Calu3 (cell line): ENCODE data around the gene CBX7. TPM values are rescaled to one million over a fixed set of nuclear protein-coding genes. Genes with fewer than 3 reads are reported as not detected.

ENCODE experiments used
- BruUV-seq: library from RNA; stranded (reverse); fragments of 400-500 nt; replicated peaks from 2 replicates; lab custom pipeline; 2021; lab: Mats Ljungman, UMichigan
- CTCF ChIA-PET: fragments of 300-600 bp; sonication (Branson Sonifier 250); formaldehyde crosslinking; loops from one replicate; lab custom pipeline; 2022; ENCODE audit warnings: antibody characterized with exemption; lab: Charles Lee
- DNase-seq: peaks from one replicate; pipeline ENCODE4 v3.0.0; 2022
- H3K27ac Mint-ChIP-seq: one replicate; pipeline ENCODE4 v1.8.0; 2022; ENCODE audit warnings: mixed read lengths; ENCODE audit not compliant: unreplicated experiment
- H3K27me3 Mint-ChIP-seq: one replicate; pipeline ENCODE4 v1.8.0; 2022; ENCODE audit warnings: mixed read lengths; ENCODE audit not compliant: unreplicated experiment
- H3K36me3 Mint-ChIP-seq: one replicate; pipeline ENCODE4 v1.8.0; 2022; ENCODE audit warnings: mild to moderate bottlenecking, moderate library complexity, mixed read lengths; ENCODE audit not compliant: insufficient read depth, unreplicated experiment
- H3K4me1 Mint-ChIP-seq: one replicate; pipeline ENCODE4 v1.8.0; 2022; ENCODE audit warnings: mild to moderate bottlenecking, low read depth, mixed read lengths; ENCODE audit not compliant: unreplicated experiment
- H3K4me3 Mint-ChIP-seq: one replicate; pipeline ENCODE4 v1.8.0; 2022; ENCODE audit warnings: mild to moderate bottlenecking, low read depth, moderate library complexity, mixed read lengths; ENCODE audit not compliant: unreplicated experiment
- H3K9me3 Mint-ChIP-seq: one replicate; pipeline ENCODE4 v1.8.0; 2022; ENCODE audit warnings: low read depth, mixed read lengths; ENCODE audit not compliant: unreplicated experiment
- intact Hi-C: fragments of 100-400 bp; cut with micrococcal nuclease; formaldehyde crosslinking; loops from one replicate; pipeline ENCODE4 v1.10.0; 2022; ENCODE audit not compliant: unreplicated experiment
- total RNA-seq: library from RNA; stranded (reverse); gene quantifications from 2 replicates; pipeline ENCODE4 v1.2.3, GENCODE V29; 2022
- TF ChIP-seq, protein P1 (sequence below): fragments of 200-600 bp; IDR thresholded peaks from one replicate; pipeline ENCODE4 v1.8.0; 2022; ENCODE audit warnings: antibody characterized with exemption; ENCODE audit not compliant: unreplicated experiment

CBX7 gene
- total RNA-seq, 1 experiment from 2014 or later, result 10.5 TPM

GRCh38 chr22:39134366-39135091, 18.0 kb downstream of the CBX7 start:
- Mint-ChIP-seq H3K9me3 (no peaks in the 10 kb centered on the region), H3K36me3 (peaks cover 4% of the 10 kb centered on the region), H3K4me1 (no peaks in the 10 kb centered on the region), H3K4me3 (no peak overlapping the region), H3K27ac (no peak overlapping the region), H3K27me3 (no peaks in the 10 kb centered on the region)
- BruUV-seq, result no TSS peak
- TF ChIP-seq, protein P1, sequence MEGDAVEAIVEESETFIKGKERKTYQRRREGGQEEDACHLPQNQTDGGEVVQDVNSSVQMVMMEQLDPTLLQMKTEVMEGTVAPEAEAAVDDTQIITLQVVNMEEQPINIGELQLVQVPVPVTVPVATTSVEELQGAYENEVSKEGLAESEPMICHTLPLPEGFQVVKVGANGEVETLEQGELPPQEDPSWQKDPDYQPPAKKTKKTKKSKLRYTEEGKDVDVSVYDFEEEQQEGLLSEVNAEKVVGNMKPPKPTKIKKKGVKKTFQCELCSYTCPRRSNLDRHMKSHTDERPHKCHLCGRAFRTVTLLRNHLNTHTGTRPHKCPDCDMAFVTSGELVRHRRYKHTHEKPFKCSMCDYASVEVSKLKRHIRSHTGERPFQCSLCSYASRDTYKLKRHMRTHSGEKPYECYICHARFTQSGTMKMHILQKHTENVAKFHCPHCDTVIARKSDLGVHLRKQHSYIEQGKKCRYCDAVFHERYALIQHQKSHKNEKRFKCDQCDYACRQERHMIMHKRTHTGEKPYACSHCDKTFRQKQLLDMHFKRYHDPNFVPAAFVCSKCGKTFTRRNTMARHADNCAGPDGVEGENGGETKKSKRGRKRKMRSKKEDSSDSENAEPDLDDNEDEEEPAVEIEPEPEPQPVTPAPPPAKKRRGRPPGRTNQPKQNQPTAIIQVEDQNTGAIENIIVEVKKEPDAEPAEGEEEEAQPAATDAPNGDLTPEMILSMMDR, result no peak
- intact Hi-C loops, result no loop called here
- CTCF ChIA-PET, result interaction anchor here (1.0 to 1.7 kb wide), 4 partner anchors 16 to 394 kb away, joined by 3 to 6 read pairs (median 4); no protein-coding TSS in a partner anchor
- DNase-seq, result no peak

- Mint-ChIP-seq H3K9me3 (no peaks in the 10 kb centered on the region), H3K4me1 (no peaks in the 10 kb centered on the region), H3K4me3 (no peak overlapping the region), H3K36me3 (peaks cover 9% of the 10 kb centered on the region), H3K27me3 (no peaks in the 10 kb centered on the region), H3K27ac (no peak overlapping the region)
- BruUV-seq, result no TSS peak
- TF ChIP-seq, protein P1, result no peak
- DNase-seq, result no peak
- CTCF ChIA-PET, result no interaction called here
- intact Hi-C loops, result no loop called here
Measured at GRCh38 chr22:39133871-39134270, 18.6 kb downstream of the CBX7 start.

- no TSS peak for BruUV-seq
- CTCF ChIA-PET, result no interaction called here
- Mint-ChIP-seq H3K27me3 (no peaks in the 10 kb centered on the region), H3K4me3 (no peak overlapping the region), H3K27ac (no peak overlapping the region), H3K9me3 (no peaks in the 10 kb centered on the region), H3K4me1 (no peaks in the 10 kb centered on the region), H3K36me3 (peaks cover 14% of the 10 kb centered on the region)
- intact Hi-C loops, result no loop called here
- TF ChIP-seq, protein P1, result no peak
- DNase-seq, result no peak
Measured at GRCh38 chr22:39132871-39133524, 19.5 kb downstream of the CBX7 start.

DNA sequence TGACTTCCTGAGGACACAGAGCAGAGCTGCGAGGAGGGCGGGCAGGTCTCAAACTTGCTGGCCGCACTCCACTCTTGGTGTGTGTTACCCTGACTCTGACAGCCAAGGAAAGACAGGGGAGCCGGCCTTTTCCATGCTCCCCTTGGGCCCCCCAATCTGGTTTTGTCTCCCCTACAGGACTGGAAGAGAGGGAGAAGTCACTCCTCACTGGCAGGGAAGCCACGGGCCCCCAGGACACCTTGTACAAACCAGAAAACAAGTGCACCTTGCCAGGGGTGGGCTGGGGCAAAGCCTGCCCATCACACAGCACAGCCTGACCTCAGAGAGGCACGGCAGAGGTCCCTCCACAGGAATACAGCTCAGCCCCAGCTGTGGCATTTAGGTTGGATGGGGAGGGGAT, 20.2 kb downstream of the CBX7 start:
- Mint-ChIP-seq H3K4me3 (no peak overlapping the region), H3K4me1 (no peaks in the 10 kb centered on the region), H3K27me3 (no peaks in the 10 kb centered on the region), H3K9me3 (no peaks in the 10 kb centered on the region), H3K27ac (no peak overlapping the region), H3K36me3 (peaks cover 14% of the 10 kb centered on the region)
- CTCF ChIA-PET, result no interaction called here
- TF ChIP-seq, protein P1, result no peak
- DNase-seq, result no peak
- intact Hi-C loops, result no loop called here
- BruUV-seq, result no TSS peak
